ENCODE data around the gene PLCG2.
"Not testable (repeated sequence)": the region's sequence is repeated elsewhere in the genome, so short reads cannot be mapped to it uniquely, and the experiment has no call there.

The PLCG2 gene

DNA sequence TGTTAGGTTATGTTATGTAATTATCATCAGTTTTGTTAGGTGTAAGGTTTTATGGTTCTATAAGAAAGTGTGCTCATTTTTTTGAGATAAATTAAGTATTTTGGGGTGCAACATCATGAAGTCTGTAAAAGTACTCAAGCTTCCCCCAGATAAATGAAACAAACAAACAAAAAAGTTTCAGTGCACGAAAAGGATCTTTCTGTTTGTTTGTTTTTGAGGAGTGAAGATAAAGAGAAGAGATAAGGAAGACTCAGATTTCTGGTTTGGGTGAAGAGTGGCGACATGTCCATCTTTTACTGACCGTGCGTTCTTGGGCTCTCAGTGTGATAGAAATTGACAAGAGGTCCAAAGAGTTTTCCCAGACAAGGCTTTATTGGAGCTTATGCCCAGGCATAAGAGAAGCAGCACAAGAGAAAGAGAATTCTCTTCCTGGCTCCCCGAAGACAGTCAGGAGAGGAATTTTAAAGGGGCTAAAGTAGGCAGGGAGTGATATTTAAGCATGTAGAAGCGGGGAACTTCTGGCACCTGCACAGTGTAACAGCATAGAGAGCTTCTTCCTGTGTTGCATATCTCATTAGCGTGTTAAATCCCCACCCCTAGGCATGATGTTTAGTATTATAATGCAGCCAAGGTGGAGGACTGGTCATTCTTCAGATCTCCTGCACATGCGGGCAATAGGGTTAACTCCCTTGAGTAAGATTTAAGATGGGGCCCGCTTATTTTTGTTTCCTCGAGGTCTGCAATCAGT lies 71.3 kb downstream of the PLCG2 start:
- DNase-seq: no peak

DNA sequence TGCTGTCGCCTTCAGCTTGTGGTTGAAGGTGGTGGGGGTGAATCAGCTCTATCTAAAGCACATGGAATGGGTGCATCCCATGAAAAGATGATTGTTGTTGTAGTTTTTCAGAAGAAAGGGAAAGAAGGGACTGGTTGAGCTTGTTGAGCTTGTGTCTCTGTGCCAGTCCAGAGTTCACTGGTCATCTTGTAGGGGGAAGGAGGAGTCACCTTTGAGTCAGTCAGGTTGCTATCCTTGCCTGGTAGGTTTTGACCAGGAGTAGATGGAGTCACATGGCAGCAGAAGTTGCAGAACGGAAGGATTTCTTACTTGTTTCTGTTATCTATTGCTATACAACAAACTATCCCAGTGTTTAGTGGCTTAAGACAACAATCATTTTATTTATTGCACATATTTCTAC lies 73.3 kb downstream of the PLCG2 start:
- DNase-seq: no peak

DNA sequence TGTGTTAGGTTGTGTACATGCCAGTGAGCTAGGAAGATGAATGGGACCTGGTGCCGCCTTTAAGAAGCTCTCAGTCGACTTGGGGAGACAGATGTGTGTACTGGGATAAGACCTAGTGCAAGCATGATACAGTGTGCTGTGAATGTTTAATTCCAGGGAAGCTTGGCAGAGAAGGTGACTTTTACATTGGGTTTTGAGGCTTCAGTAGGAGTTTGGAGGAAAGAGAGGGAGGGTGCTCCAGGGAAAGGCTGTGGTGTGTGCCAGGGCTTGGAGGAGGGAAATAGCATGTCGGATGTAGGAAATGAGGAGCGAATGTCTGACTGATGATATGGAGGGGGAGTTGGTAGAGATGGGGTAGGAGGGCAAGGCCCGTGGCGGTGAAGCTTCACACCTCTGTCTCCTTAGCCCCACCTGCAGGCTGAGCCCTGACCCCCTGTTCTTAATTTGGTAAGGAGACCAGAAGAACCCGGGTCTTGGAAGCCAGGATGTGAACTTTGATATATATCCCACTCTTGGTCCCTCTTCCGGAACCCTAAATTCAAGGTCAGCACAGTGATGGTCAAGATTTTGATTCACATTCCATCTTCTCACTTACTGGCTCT lies 76.6 kb downstream of the PLCG2 start:
- DNase-seq: no peak

DNA sequence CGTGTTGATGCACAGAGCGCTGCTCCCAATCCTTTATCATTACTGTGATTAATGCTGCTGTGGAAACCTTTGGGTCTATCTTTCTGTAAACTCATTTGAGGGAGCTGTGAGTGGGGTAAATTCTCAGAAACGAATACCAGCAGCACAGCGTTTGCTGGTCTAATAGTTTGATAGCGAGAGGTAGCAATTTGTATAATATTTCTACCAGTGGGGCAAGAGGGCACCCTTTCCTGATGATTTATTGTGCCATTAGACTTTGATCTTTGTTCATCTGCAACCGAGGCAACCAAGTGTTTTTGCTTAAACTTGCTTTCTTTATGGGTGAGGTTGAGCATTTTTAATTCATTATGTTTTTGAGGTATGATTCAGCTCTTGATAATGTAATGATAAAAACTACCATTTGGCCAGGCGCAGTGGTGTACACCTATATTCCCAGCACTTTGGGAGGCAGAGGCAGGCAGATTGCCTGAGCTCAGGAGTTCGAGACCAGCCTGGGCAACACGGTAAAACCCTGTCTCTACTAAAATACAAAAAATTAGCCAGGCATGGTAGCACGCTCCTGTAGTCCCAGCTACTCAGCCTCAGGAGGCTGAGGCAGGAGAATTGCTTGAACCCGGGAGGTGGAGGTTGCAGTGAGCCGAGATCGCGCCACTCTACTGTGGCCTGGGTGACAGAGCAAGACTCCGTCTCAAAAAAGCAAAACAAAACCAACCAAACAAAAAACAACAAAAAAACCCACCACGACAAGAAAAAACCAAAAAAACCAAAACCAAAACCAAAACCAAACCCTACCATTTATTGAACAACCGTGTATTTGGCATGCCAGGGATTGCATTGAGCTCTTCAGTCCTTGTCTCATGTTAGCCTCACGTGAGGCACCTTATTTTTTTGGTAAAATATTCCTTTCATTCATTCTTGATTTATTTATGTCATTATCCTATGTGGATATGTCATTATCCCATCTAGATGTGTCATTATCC lies 81.5 kb downstream of the PLCG2 start:
- no peak for DNase-seq

DNA sequence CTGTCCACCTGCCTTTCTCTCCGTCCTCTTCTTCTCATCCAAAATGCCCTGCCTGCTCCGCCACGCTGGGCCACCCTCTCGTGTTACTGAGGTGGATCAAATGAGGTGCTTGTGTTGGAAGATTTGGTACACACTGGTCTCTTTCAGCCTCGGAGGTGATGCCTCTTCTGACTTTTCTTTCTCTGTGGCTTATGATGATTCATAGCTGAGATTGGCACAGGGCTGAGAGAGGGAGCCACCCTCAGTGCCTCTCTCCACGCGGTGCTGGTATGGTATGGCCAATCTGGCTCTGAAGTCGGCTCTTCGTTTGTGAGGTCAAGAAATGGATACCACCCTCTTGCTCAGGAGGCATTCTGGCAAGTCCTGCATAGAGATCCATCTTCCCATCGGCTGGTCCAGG lies 82.4 kb downstream of the PLCG2 start:
- no peak for DNase-seq

DNA sequence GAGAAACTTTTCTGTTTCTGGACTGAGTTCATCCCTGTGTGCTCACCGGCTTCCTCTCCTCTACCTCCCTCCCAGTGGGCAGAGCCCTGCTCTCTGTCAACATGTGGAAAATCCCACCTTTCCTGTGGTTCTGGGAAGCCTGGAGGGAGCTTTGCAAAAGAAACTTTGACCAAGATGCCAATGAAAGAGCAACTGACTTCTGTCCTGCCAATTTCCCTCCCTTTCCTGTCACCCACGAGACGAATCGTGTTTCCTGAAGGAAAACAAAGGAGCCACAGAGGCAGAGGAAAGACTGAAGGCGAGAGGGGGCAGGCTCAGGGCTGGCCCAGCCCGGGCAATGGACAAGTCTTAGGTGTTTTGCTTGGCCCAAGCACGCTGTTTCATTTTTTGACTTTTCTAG lies 82.8 kb downstream of the PLCG2 start:
- no peak for DNase-seq

DNA sequence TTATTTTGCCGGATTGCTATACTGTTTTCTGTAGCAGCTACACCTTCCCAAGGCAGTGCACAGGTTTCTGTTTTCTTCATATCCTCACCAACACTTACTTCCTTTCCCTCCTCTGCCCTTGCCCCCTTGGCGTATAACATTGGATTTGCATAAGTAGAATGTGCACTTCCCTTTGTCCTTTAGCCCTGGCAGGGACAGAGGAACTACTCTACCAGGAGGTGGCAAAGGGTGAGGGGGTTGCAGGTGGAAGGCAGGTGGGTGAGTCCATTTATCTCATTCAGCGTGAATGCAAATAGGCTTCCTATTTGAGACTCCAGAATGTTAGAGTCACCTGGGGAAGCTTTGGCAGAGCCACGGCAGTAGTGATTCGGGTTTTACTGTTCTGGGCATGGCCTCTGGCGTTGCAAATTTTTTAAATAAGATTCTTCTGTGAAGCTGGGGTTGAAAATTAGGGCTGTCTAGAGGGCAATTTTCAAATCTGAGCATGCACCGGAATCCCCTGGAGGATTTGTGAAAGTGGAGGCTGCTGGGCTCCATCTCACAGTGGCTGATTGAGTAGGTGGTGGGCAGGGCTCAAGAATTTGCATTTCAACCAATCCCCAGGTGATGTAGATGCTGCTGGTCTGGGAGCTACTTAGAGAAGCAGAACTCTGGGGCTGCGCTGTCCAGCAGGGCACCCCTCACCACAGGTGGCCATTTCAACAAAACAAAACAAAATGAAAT lies 84.7 kb downstream of the PLCG2 start:
- DNase-seq: no peak

DNA sequence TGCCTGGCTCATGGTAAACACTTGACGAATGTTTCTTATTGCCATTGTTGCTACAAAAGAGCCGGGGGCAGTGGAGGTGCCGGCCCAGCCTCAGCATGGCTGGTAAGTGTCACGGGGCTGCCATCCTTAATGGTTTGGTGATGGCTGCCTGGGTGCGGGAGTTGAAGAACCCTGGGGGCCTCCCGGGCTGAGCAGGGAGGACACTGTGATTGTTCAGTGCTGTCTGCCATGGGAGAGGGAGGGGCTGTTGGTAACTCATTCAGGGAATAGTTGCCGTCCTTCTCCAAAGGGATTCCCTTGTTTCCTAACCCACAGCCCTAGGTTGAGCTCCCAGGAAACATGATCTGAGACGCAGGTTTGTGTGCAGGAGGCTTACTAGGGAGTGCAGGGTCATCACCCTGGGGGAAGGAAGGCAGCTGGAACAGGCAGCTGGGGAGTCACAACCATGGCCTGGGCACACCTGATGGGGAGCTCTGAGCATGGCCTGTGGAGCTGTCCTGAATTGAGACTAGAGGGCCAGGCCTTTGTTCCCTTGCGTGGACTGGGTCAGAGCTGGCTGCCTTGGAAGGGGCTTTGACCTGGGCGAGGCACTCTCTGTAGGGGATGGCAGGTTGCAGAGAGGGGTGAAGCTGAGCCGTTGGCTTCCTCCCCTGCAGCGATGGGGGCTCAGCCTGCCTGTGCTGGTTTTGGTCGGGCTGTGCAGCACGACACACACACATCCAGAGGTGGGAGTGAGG lies 85.7 kb downstream of the PLCG2 start:
- DNase-seq: no peak

DNA sequence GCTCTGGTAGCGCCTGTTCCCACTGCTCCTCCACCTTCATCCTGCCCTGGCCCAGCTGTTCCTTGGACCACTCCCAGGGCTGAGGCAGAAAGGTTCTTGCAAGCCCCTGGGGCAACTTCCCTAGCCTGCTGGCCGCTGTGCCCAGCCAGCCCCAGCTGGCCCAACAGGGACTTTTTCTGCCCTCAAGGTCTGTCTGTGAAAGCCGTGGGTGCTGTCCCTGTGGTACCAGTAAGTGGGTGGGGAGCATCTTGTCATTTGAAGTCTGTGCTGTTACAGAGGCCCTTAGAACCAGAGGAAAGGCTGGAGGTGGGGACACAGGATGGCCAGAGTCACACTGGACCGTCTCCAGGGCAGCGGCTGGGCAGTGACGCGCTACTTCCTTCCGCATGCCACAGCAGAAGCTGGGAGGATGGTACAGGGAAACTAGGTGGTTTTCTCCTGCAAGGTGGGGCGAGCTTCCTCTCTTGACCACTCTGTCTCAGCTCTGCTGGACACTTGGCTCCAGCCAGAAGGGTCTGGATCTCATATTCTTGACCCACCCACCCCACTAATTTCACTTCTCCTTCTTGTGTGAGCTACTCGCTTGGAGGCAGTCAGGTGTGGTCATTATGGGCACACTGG lies 87.8 kb downstream of the PLCG2 start:
- DNase-seq: no peak

DNA sequence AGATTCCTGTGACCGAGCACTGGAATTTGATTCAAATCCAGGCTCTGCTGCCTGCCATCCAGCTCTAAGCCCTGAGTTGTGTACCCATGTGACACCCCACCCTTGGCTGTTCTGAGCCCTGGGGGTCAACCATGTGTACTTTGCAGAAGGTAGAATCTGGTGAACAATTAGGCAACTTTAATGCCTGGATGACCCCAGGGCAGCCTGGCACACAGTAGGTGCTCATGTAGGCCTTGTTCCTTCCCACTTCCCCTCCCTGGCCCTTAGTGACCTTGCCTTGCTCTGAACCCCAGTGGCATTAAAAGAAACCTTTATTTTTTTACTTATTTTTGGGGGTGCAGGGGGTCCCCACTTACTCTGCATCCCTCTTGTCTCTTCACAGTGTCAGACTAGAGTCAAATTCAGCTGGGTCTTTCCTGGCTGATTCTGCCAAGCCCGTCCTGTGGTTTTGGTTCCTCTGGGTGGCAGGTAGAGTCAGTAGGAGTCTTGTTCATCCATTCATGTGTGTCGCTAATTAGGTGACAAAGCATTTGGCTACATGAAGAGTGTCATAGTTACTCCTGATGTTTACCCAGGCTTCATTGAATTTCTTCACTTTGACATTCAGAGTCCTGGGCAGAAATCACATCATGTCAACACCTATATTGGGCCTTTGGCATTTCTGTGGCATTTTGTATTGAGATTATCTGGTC lies 89.1 kb downstream of the PLCG2 start:
- DNase-seq: no peak

DNA sequence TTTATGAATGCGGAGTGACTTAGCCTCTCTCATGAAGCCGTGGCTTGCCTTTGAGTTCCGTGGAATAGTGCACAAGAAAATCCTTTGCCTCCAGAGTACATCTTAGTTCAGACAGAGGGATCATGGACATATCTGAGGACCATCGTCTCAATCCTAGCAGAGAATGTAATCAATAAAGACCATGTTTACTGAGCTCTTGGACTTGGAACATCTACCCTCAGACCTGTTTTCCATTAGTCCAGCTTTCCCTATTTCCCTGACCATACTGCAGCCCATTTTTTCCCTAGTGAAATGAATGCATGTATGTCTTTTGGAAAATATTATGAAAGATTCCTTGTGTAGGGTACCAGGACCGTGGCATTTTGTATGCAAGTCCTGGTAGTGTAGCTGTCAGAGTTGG lies 90.2 kb downstream of the PLCG2 start:
- DNase-seq: no peak

DNA sequence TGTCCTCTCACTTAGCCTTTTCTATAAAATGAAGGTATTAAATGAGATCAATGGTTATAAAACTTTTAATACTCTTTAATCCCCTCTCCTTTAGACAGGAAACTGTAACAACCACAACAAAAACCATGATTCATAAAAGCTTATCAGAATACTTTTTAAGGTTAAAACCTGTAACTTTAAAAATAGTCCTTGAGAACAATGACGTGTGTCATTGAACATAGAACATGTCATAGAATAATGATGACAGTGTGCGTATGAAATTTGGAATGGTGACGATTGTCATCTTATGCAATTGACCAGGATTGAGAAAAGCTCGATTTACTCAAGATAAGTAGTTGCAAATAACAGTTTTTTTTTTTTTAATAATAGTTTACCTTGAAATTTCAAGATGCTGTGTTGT lies 94.1 kb downstream of the PLCG2 start:
- DNase-seq: no peak

DNA sequence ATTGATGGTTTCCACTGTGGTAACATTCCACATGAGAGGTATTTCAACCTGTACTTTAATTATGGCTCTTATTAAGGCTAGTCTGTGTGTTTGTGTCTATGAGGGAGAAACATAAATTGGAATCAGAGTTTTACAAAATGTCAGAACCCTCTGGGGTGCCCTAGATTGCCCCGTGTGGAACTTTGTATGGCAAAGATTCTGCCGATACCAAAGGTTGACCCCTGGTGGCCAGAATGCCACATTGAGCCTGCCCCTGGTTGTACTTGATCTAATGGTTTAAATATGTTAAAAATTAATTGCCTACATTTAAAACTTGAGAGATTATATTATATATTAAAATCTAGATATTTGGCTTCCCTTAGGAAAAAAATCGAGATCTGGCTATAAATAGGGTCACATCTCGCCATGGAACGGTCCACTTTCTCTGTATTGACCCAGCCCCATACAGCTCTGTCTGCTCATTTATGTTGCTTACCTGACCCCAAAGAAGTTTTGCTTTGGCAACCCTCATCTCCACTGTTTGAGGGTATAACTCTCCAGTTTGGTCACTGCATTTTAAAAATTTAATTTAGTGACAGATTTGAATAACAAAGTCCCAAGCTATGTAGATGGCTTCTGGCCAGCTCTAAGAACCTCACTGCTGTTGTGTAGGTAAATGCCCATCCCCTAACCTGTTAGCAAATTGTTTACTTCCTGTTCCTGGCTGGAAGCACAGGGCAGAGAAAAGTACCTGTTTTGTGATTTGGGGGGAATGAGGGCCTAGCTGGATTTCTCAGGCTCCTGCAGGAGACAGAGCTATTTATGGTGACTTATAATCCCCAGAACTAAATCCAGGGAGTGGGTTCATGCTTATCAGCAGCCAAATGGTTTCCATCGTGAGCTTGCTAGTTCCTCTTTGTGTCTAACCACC lies 95.0 kb downstream of the PLCG2 start:
- DNase-seq: peak; percentile 0

DNA sequence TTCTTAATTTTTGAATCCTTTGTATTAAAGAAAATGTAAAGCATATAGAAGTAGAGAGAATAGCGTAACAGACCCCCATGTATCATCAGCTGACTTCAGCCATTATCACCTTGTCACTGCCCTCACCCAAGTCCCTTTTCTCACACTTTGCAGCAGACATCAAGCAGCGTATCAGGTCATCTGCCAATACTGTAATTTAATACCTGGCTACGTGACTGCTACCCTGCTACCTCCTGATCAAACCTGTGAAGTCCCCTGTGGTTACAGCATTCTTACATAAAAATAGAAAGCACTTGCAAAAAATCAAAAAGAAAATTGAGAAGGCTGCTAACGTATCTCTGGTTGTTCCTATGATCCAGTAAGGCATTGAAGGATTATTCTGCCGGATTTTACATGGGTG lies 96.4 kb downstream of the PLCG2 start:
- no peak for DNase-seq

DNA sequence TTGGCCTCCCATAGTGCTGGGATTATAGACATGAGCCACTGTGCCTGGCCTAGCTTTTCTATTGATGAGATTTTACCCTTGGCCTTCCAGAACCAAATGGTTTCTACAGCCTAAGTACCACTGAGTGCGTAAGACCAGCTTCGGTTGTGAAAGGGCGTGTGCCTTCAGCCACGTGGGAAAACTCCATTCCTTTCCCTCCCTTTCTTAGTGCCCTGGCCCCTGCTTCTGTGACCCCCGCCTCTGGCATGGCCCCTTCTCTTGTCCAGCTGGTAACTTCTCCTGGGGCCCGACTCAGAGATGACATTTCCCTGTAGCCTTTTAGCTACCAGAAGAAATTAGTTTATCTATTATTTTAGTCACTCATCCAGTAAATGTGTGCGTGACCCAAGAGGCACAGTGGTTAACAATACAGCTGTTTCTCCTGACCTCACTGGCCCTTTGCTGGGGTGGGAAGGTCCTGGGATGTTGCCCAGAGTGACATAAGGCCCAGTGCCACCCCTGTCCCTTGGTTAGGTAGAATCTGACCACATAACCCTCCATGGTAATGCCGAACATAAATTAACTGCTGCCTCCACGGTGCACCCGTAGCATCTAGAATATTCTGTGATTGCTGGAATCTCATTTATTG lies 97.3 kb downstream of the PLCG2 start:
- no peak for DNase-seq

DNA sequence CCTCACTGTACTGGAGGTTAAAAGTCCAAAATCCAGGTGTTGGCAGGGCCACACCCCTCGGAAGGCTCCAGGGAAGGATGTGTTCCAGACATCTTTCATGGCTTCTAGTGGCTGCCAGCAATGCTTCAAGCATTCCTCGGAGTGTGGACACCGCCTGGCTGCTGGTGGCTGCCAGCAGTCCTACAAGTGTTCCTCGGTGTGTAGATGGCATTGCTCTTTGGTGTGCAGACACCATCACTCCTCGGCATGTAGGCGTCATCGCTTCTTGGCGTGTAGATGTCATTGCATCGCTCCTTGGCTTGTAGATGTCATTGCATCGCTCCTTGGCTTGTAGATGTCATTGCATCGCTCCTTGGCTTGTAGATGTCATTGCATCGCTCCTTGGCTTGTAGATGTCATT lies 98.4 kb downstream of the PLCG2 start:
- DNase-seq: not testable (repeated sequence)

DNA sequence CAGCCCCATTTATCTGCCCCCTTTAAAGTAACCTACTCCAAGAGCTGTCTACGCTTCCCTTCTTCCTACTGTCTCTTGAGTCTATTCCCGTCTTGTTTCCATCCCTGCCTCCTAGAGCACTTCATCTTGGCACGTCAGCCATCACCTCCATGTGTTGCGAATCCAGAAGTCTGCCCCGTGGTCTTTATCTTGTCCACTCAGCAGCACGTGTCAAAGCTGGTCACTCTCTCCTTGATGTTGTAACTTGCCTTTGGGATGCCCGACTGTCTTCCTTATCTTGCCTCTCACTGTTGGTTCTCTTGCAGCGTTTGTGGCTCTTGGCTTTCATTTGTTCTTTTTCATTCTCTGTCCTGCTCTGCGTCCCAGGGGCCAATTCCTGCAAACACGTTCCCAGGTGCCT lies 99.4 kb downstream of the PLCG2 start:
- no peak for DNase-seq

DNA sequence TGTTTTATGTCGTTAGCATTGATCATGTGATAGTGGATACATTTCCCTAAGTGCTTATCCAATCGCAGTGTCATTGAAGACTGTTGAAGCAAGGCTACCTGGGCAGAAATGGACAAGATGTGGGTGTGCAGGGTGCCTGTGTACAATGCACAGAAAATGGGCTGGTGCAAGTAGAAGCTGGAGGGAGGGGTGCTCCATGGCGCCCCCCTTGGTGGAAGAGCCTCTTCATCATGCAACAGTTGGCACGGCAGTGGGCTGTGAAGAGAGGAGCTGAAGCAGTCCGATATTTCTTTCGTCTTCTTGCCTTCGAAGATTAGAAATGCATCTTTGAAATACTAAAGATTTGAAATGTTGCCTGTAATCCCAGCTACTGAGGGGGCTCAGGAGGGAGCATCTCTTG lies 100.5 kb downstream of the PLCG2 start:
- no peak for DNase-seq

DNA sequence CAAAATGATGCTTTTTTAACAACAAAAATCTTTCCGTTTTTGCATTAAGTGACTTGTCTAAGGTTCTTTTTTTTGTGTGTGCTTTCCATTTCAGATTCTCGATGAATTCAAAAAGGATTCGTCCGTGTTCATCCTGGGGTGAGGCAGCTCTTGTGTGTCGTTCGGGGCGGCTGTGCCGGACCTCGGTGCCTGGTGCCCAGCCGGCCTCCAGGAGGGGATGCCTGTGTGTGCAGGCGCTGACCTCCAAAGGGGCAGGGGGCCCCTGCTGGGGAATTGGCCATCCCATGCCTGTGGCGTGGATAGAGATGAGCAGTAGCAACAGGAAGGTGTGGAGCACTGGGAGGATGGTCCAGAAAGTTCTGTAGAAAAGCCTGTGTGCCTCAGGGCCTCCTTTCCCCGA lies 101.7 kb downstream of the PLCG2 start:
- DNase-seq: no peak

DNA sequence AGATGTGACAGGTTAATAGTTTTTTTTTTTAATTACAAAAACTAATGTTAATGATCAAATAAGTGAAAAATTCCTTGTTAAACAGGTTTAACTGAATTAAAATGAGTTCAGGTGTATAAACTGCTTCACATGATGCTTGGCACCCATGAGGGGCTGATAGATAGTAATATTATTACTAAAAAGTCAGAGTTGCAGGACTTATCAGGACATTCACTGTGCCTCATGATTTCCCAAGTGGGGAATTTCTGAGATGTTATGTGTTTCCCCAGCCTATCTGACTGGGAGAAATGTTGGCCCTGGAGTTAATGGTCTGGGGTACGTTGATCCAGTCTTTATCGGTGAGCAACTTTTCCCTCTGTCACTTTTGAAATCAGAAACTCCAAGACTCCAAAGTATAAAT lies 102.1 kb downstream of the PLCG2 start:
- DNase-seq: no peak
